Trophoblast cell (in vitro differentiated cells and primary cell): ENCODE data around the gene CEP68.
"Not testable (repeated sequence)": the region's sequence is repeated elsewhere in the genome, so short reads cannot be mapped to it uniquely, and the experiment has no call there.

Experiments
- DNase-seq, 2 donors: peaks; one replicate each; pipeline ENCODE4 v3.0.0-alpha.2; 2016
- H2AFZ ChIP-seq: 2 replicates; pipeline ENCODE4 v1.6.1; 2013; ENCODE audit warnings: low read length, moderate library complexity, mild to moderate bottlenecking; ENCODE audit not compliant: insufficient read depth, poor library complexity
- H2AK5ac ChIP-seq: 2 replicates; pipeline ENCODE4 v1.6.1; 2013; ENCODE audit warnings: mild to moderate bottlenecking, low read length
- H2BK120ac ChIP-seq: 2 replicates; pipeline ENCODE4 v1.6.1; 2013; ENCODE audit warnings: low read length, mild to moderate bottlenecking, moderate library complexity; ENCODE audit not compliant: insufficient read depth, poor library complexity
- H2BK12ac ChIP-seq: 2 replicates; pipeline ENCODE4 v1.6.1; 2013; ENCODE audit warnings: mild to moderate bottlenecking, low read length, moderate library complexity
- H2BK5ac ChIP-seq: 2 replicates; pipeline ENCODE4 v1.6.1; 2013; ENCODE audit warnings: low read length, low read depth, moderate library complexity, mild to moderate bottlenecking; ENCODE audit not compliant: poor library complexity
- H3K14ac ChIP-seq: 2 replicates; pipeline ENCODE4 v1.6.1; 2013; ENCODE audit warnings: mild to moderate bottlenecking, low read length
- H3K18ac ChIP-seq: 2 replicates; pipeline ENCODE4 v1.6.1; 2013; ENCODE audit warnings: mild to moderate bottlenecking, low read length
- H3K23ac ChIP-seq: 2 replicates; pipeline ENCODE4 v1.6.1; 2013; ENCODE audit warnings: low read length
- H3K27ac ChIP-seq: 2 replicates; pipeline ENCODE4 v1.5.1; 2013; ENCODE audit warnings: low read depth, mild to moderate bottlenecking, inconsistent platforms, low read length, moderate library complexity
- H3K27me3 ChIP-seq: 2 replicates; pipeline ENCODE4 v1.6.1; 2013; ENCODE audit warnings: inconsistent platforms, mild to moderate bottlenecking, low read length, moderate library complexity; ENCODE audit not compliant: insufficient read depth
- H3K36me3 ChIP-seq, 2 experiments: 1 replicate in 1 of 2; 2 replicates in 1 of 2; pipeline ENCODE4 v1.6.1; 2013; ENCODE audit warnings: low read length in 2 of 2, mild to moderate bottlenecking in 2 of 2, moderate library complexity in 1 of 2; ENCODE audit not compliant: insufficient read depth in 2 of 2, control insufficient read depth in 1 of 2
- H3K4ac ChIP-seq: 2 replicates; pipeline ENCODE4 v1.6.1; 2013; ENCODE audit warnings: low read depth, mild to moderate bottlenecking, low read length, moderate library complexity
- H3K4me1 ChIP-seq, 2 experiments: 1 replicate in 1 of 2; 2 replicates in 1 of 2; pipeline ENCODE4 v1.6.1; 2013; ENCODE audit warnings: low read length in 2 of 2, mild to moderate bottlenecking in 2 of 2, moderate library complexity in 1 of 2; ENCODE audit not compliant: insufficient read depth in 2 of 2, control insufficient read depth in 1 of 2
- H3K4me2 ChIP-seq: 2 replicates; pipeline ENCODE4 v1.6.1; 2013; ENCODE audit warnings: inconsistent platforms, mild to moderate bottlenecking, low read length, moderate library complexity
- H3K4me3 ChIP-seq: 2 replicates; pipeline ENCODE4 v1.5.1; 2013; ENCODE audit warnings: mild to moderate bottlenecking, low read depth, low read length, inconsistent platforms
- H3K79me1 ChIP-seq: one replicate; pipeline ENCODE4 v1.6.1; 2013; ENCODE audit warnings: low read length
- H3K79me2 ChIP-seq: 2 replicates; pipeline ENCODE4 v1.6.1; 2013; ENCODE audit warnings: low read length, mild to moderate bottlenecking; ENCODE audit not compliant: control insufficient read depth, insufficient read depth, poor library complexity
- H3K9ac ChIP-seq: 2 replicates; pipeline ENCODE4 v1.6.1; 2013; ENCODE audit warnings: mild to moderate bottlenecking, low read length
- H3K9me3 ChIP-seq: 2 replicates; pipeline ENCODE4 v1.6.1; 2013; ENCODE audit warnings: low read depth, mild to moderate bottlenecking, control low read depth, inconsistent platforms, low read length; ENCODE audit not compliant: insufficient read depth
- H4K12ac ChIP-seq: 2 replicates; pipeline ENCODE4 v1.6.1; 2013; ENCODE audit warnings: low read depth, mild to moderate bottlenecking, low read length, moderate library complexity
- H4K8ac ChIP-seq: 2 replicates; pipeline ENCODE4 v1.6.1; 2013; ENCODE audit warnings: low read depth, mild to moderate bottlenecking, low read length, moderate library complexity
- H4K91ac ChIP-seq: one replicate; pipeline ENCODE4 v1.6.1; 2013; ENCODE audit warnings: low read depth, mild to moderate bottlenecking, low read length, moderate library complexity
- WGBS: extraction: QIAGEN DNeasy Blood & Tissue Kit; methylation state at CpG from one replicate; pipeline ENCODE4 v1.1.7; 2013; ENCODE audit warnings: missing lambda C conversion rate; ENCODE audit not compliant: insufficient read length, insufficient coverage; ENCODE audit errors: extremely low coverage; 5-methylcytosine and 5-hydroxymethylcytosine counted together

The CEP68 gene

GRCh38 chr2:65129826-65130663 is 73.8 kb downstream of the CEP68 start, which contains the start of gene RAB1A:
Gene RAB1A, minus strand, starts transcription at chr2:65130106. Its CDS starts 191 bp downstream, at chr2:65129915.
- H3K18ac ChIP-seq, result peak within 1 kb of the TSS; percentile 92
- peak; percentile 99 to 100 for DNase-seq
- peaks cover 0 to 7% of the 10 kb centered on the region in 2 experiments for H3K4me1 ChIP-seq
- H3K27me3 ChIP-seq, result no peaks in the 10 kb centered on the region
- peak within 1 kb of the TSS; percentile 78 for H2AK5ac ChIP-seq
- peak within 1 kb of the TSS; percentile 93 for H2BK120ac ChIP-seq
- H3K36me3 ChIP-seq, result peaks cover 0 to 2% of the 10 kb centered on the region in 2 experiments
- no peaks in the 10 kb centered on the region for H3K9me3 ChIP-seq
- H3K4me2 ChIP-seq, result peak within 1 kb of the TSS; percentile 97
- peaks cover 28% of the 10 kb centered on the region for H3K79me2 ChIP-seq
- H3K23ac ChIP-seq, result no peak within 1 kb of the TSS
- H4K91ac ChIP-seq, result peak within 1 kb of the TSS; percentile 99
- H3K4ac ChIP-seq, result peak within 1 kb of the TSS; percentile 97
- peaks cover 13% of the 10 kb centered on the region for H3K79me1 ChIP-seq
- H4K8ac ChIP-seq, result peak within 1 kb of the TSS; percentile 93
- no CpG with 5 or more reads among the region's 76 CpGs for whole genome bisulfite sequencing
- H3K27ac ChIP-seq, result peak within 1 kb of the TSS; percentile 91
- H4K12ac ChIP-seq, result peak within 1 kb of the TSS; percentile 88
- peak within 1 kb of the TSS; percentile 94 for H3K9ac ChIP-seq
- H2AFZ ChIP-seq, result peak within 1 kb of the TSS; percentile 94
- peak within 1 kb of the TSS; percentile 99 for H3K4me3 ChIP-seq
- H3K14ac ChIP-seq, result peak within 1 kb of the TSS; percentile 96
- peak within 1 kb of the TSS; percentile 88 for H2BK5ac ChIP-seq
- peak within 1 kb of the TSS; percentile 46 for H2BK12ac ChIP-seq

DNA sequence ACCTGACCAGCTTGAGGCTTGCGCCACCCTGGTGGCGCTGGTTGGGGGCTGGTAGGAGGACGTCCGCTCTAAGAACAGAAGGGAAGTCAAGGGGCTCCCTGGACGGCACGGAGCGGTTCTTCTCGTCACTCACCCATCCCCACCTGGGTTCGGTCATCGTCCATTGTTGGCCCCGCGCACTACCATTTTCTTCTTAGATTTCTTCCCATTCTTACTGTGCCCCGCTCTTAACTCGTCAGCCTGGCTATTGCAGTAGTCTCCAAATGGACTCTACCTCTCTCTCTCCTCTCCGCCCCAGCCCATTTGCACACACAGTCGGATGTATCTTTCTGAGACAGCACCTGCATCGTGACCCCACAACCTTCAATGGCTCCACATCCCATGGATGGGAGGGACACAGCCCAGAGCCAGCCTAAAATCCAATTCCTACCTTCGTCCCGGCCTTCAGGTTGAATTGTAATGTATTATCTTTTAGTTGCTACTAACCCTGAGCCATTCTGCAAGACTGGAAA is 74.5 kb downstream of the CEP68 start:
- peaks cover 0 to 2% of the 10 kb centered on the region in 2 experiments for H3K36me3 ChIP-seq
- H3K9me3 ChIP-seq, result no peaks in the 10 kb centered on the region
- peak overlapping the region; percentile 83 for H3K14ac ChIP-seq
- H3K79me1 ChIP-seq, result peaks cover 13% of the 10 kb centered on the region
- peak overlapping the region; percentile 42 for H3K4ac ChIP-seq
- peak overlapping the region; percentile 89 for H3K18ac ChIP-seq
- H3K27me3 ChIP-seq, result no peaks in the 10 kb centered on the region
- peak overlapping the region; percentile 88 for H4K8ac ChIP-seq
- no peak overlapping the region for H3K23ac ChIP-seq
- peak overlapping the region; percentile 61 for H2AK5ac ChIP-seq
- peak overlapping the region; percentile 68 for H2AFZ ChIP-seq
- H3K4me2 ChIP-seq, result peak overlapping the region; percentile 65
- H3K4me1 ChIP-seq, result peaks cover 0 to 4% of the 10 kb centered on the region in 2 experiments
- H4K91ac ChIP-seq, result peak overlapping the region; percentile 64
- no peak for DNase-seq
- peak overlapping the region; percentile 46 for H2BK12ac ChIP-seq
- no CpG with 5 or more reads among the region's 19 CpGs for WGBS
- peak overlapping the region; percentile 77 for H2BK5ac ChIP-seq
- H3K79me2 ChIP-seq, result peaks cover 25% of the 10 kb centered on the region
- H4K12ac ChIP-seq, result peak overlapping the region; percentile 83
- peak overlapping the region; percentile 70 for H2BK120ac ChIP-seq
- H3K9ac ChIP-seq, result peak overlapping the region; percentile 81
- peak overlapping the region; percentile 77 for H3K4me3 ChIP-seq
- H3K27ac ChIP-seq, result peak overlapping the region; percentile 91

GRCh38 chr2:65132930-65133329 is 76.7 kb downstream of the CEP68 start:
- H3K9ac ChIP-seq, DNase-seq, H4K91ac ChIP-seq, H3K9me3 ChIP-seq, H2BK12ac ChIP-seq, H3K14ac ChIP-seq, H2BK120ac ChIP-seq, H4K12ac ChIP-seq, H4K8ac ChIP-seq, H3K4me3 ChIP-seq, H2BK5ac ChIP-seq, H3K27me3 ChIP-seq, H3K4me2 ChIP-seq, H2AK5ac ChIP-seq, H3K23ac ChIP-seq, H3K18ac ChIP-seq, H3K36me3 ChIP-seq, H2AFZ ChIP-seq, H3K27ac ChIP-seq, H3K4ac ChIP-seq, H3K4me1 ChIP-seq: not testable (repeated sequence)
- Histone ChIP-seq H3K79me2 (peaks cover 14% of the 10 kb centered on the region), H3K79me1 (peaks cover 13% of the 10 kb centered on the region)
- WGBS, result no CpG with 5 or more reads among the region's 15 CpGs

DNA sequence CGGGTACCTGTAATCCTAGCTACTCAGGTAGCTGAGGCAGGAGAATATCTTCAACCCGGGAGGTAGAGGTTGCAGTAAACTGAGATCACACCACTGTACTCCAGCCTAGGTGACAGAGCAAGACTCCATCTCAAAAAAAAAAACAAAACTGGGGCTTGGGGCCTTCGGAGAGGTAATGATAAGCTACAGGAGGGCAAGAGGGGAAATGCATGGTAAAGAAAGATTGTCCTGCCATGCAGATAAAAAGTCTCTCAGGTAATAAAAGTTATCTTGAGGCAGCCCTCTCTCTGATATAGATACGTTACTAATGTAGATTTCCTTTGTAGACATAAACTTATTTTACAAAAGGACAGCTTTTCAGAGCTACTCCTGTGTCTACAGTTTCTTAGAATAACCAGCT is 77.4 kb downstream of the CEP68 start:
- no peak overlapping the region for H2BK12ac ChIP-seq
- DNase-seq, result no peak
- H3K36me3 ChIP-seq, result no peaks in the 10 kb centered on the region
- no peak overlapping the region for H2AK5ac ChIP-seq
- no peak overlapping the region for H3K9ac ChIP-seq
- no peaks in the 10 kb centered on the region for H3K27me3 ChIP-seq
- no peak overlapping the region for H3K4me2 ChIP-seq
- H4K91ac ChIP-seq, result no peak overlapping the region
- peaks cover 13% of the 10 kb centered on the region for H3K79me1 ChIP-seq
- peaks cover 14% of the 10 kb centered on the region for H3K79me2 ChIP-seq
- no CpG with 5 or more reads among the region's 4 CpGs for WGBS
- no peak overlapping the region for H3K27ac ChIP-seq
- H3K4me1 ChIP-seq, result peaks cover 0 to 4% of the 10 kb centered on the region in 2 experiments
- H3K9me3 ChIP-seq, result no peaks in the 10 kb centered on the region
- no peak overlapping the region for H2BK5ac ChIP-seq
- H3K14ac ChIP-seq, result no peak overlapping the region
- no peak overlapping the region for H2AFZ ChIP-seq
- H3K4ac ChIP-seq, result no peak overlapping the region
- no peak overlapping the region for H4K12ac ChIP-seq
- H4K8ac ChIP-seq, result no peak overlapping the region
- H2BK120ac ChIP-seq, result no peak overlapping the region
- no peak overlapping the region for H3K18ac ChIP-seq
- H3K23ac ChIP-seq, result no peak overlapping the region
- no peak overlapping the region for H3K4me3 ChIP-seq
